Activated naive CD4-positive, alpha-beta T cell treated with anti-CD3 and anti-CD28 coated beads, Interleukin-2, amount 50 U/mL, for 72 hours (primary cell): Measurements from ENCODE around the gene PRAMEF17. TPM values are rescaled to one million over a fixed set of nuclear protein-coding genes. Genes with fewer than 3 reads are reported as not detected.
"Not testable (repeated sequence)": the region's sequence is repeated elsewhere in the genome, so short reads cannot be mapped to it uniquely, and the experiment has no call there.

Experiments
- ATAC-seq, 2 donors: fragments of 150-1000 bp; cut with Tn5 transposase; 2 replicates each; pipeline ENCODE4 v1.10.0; 2021; ENCODE audit warnings: mild to moderate bottlenecking in 2 of 2, moderate library complexity in 2 of 2
- DNase-seq, 2 donors: peaks; one replicate each; pipeline ENCODE4 v3.0.0; 2021 to 2022; ENCODE audit warnings: low spot score in 2 of 2
- H3K27ac Mint-ChIP-seq, 2 donors: one replicate each; pipeline ENCODE4 v1.8.0; 2022; ENCODE audit warnings: mild to moderate bottlenecking in 2 of 2, mixed read lengths in 2 of 2
- H3K36me3 Mint-ChIP-seq, 2 donors: one replicate each; pipeline ENCODE4 v1.8.0; 2022; ENCODE audit warnings: mixed read lengths in 2 of 2
- H3K9me3 Mint-ChIP-seq, 2 donors: one replicate each; pipeline ENCODE4 v1.8.0; 2022; ENCODE audit warnings: mixed read lengths in 2 of 2
- total RNA-seq, 2 donors: library from RNA; stranded (reverse); gene quantifications; one replicate each; pipeline ENCODE4 v1.2.3, GENCODE V29; 2022

PRAMEF17 gene
- total RNA-seq, 2 donors from 2014 or later: not detected

DNA sequence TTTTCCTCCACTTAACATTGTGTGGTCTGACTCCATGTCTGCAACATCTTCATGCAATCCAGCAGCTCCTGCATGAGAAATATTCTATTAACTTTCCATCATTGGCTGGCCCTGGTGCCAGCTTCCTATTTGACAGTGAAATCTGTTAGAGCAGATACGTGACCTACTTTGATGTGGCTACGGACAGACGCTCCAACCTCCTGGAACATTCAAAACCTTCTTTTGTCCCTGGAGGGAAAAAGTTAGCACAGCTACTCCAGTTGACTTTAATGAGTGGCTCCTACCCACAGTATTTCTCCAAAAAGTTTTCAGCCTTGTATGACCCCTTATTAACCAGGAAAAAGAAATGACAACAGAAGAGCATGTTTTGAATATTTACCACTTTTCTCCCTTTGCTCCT lies 42.8 kb downstream of the PRAMEF17 start:
- DNase-seq (no peak), ATAC-seq (no peak)
- Mint-ChIP-seq H3K36me3 (peaks cover 0 to 4% of the 10 kb centered on the region in 2 donors), H3K9me3 (peaks cover 0 to 3% of the 10 kb centered on the region in 2 donors), H3K27ac (no peak overlapping the region)

- not testable (repeated sequence) for H3K9me3 Mint-ChIP-seq, H3K36me3 Mint-ChIP-seq, H3K27ac Mint-ChIP-seq, DNase-seq, ATAC-seq
These were observed 44.4 kb downstream of the PRAMEF17 start for GRCh38 chr1:13433694-13434358.

DNA sequence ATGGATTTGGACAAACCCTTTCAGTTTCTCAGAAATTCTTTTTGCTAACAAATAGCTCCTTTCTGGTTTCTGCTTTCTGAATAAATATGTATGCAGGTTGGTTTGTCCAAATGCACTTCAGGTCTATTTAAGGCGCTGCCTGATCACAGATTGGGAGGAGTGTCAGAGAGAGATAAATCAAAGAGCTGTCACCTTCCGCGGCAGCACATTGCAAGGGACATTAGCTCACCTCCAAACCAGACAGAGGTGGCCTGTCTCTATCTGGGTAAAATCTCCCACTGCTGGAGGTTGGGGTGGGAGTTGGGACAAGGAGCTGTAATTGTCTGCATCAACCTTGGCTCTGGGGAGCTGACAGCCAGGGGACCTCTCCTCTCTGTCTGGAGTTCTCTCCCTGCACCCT lies 46.0 kb downstream of the PRAMEF17 start:
- no peak for DNase-seq
- H3K27ac Mint-ChIP-seq: no peak overlapping the region
- peaks cover 0 to 4% of the 10 kb centered on the region in 2 donors for H3K36me3 Mint-ChIP-seq
- no peak for ATAC-seq
- peaks cover 0 to 3% of the 10 kb centered on the region in 2 donors for H3K9me3 Mint-ChIP-seq

DNA sequence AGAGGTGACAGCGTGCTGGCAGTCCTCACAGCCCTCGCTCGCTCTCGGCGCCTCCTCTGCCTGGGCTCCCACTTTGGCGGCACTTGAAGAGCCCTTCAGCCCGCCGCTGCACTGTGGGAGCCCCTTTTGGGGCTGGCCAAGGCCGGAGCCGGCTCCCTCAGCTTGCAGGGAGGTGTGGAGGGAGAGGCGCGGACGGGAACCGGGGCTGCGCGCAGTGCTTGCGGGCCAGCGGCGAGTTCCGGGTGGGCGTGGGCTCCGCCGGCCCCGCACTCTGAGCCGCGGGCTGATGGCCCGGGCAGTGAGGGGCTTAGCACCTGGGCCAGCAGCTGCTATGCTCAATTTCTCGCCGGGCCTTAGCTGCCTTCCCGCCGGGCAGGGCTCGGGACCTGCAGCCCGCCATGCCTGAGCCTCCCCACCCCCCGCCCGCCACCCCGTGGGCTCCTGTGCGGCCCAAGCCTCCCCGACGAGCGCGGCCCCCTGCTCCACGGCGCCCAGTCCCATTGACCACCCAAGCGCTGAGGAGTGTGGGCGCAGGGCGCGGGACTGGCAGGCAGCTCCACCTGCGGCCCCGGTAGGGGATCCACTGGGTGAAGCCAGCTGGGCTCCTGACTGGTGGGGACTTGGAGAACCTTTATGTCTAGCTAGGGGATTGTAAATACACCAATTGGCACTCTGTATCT lies 49.8 kb downstream of the PRAMEF17 start:
- not testable (repeated sequence) for DNase-seq, H3K27ac Mint-ChIP-seq, H3K36me3 Mint-ChIP-seq, H3K9me3 Mint-ChIP-seq, ATAC-seq

Other genes starting within 250 kb of the PRAMEF17 start
- gene PRAMEF26, start 233.6 kb upstream of the PRAMEF17 start, total RNA-seq: not detected
- gene HNRNPCL4, start 224.0 kb upstream of the PRAMEF17 start, total RNA-seq: not detected
- gene PRAMEF9, start 217.8 kb upstream of the PRAMEF17 start, total RNA-seq: not detected
- gene PRAMEF13, start 188.2 kb upstream of the PRAMEF17 start, total RNA-seq: not detected
- not detected for gene PRAMEF18, start 163.5 kb upstream of the PRAMEF17 start, total RNA-seq
- gene PRAMEF5, start 135.4 kb upstream of the PRAMEF17 start, total RNA-seq: not detected
- not detected for gene PRAMEF8, start 104.5 kb upstream of the PRAMEF17 start, total RNA-seq
- not detected for gene PRAMEF33, start 86.1 kb upstream of the PRAMEF17 start, total RNA-seq
- gene PRAMEF15, start 74.1 kb upstream of the PRAMEF17 start, total RNA-seq: not detected
- not detected for gene PRAMEF14, start 42.5 kb upstream of the PRAMEF17 start, total RNA-seq
- not detected for gene PRAMEF19, start 17.7 kb upstream of the PRAMEF17 start, total RNA-seq
- gene PRAMEF20, start 20.8 kb downstream of the PRAMEF17 start, total RNA-seq: not detected
- gene LRRC38, start 124.4 kb downstream of the PRAMEF17 start, total RNA-seq: not detected
- not detected for gene PDPN, start 194.2 kb downstream of the PRAMEF17 start, total RNA-seq